ENCODE measurements around the gene MIPOL1. TPM values are rescaled to one million over a fixed set of nuclear protein-coding genes. Genes with fewer than 3 reads are reported as not detected.

MIPOL1 gene
- total and polyA plus RNA-seq, 2 of the 13 experiments (the other 11 are each of a cell fraction or from before 2014, with no cell fraction given), result 8.6 to 34.2 TPM

- TF ChIP-seq JUND (CRISPR knock-in tag; IDR thresholded peaks at IDR 0.05), result no peak
- no peak for TF ChIP-seq TBX2 (CRISPR knock-in tag; IDR thresholded peaks at IDR 0.05; ENCODE audit: borderline replicate concordance)
- TF ChIP-seq NFKBIZ (CRISPR knock-in tag; IDR thresholded peaks at IDR 0.05), result no peak; the same call in none of the 2 replicates
- TF ChIP-seq ZNF790 (CRISPR knock-in tag; IDR thresholded peaks at IDR 0.05; ENCODE audit: borderline replicate concordance), result peak; percentile 91; the same call in 1 of the 2 replicates
- no peak; the same call in 1 of the 2 replicates for TF ChIP-seq SP5 (CRISPR knock-in tag; IDR thresholded peaks at IDR 0.05; ENCODE audit: borderline replicate concordance, low read depth)
- no peak for TF ChIP-seq ATF6 (CRISPR knock-in tag; conservative IDR thresholded peaks at IDR 0.05)
- no peak; the same call in none of the 2 replicates for TF ChIP-seq WIZ (CRISPR knock-in tag; IDR thresholded peaks at IDR 0.05)
- no peak for TF ChIP-seq ZNF75D (CRISPR knock-in tag; IDR thresholded peaks at IDR 0.05; ENCODE audit: borderline replicate concordance)
- peak in 1 of 2 experiments; percentile 43; a peak in 1 of 4 replicates for TF ChIP-seq NR2F1 (CRISPR knock-in tag; IDR thresholded peaks at IDR 0.05)
- peak; percentile 61 for TF ChIP-seq HOXA3 (CRISPR knock-in tag; IDR thresholded peaks at IDR 0.05)
- TF ChIP-seq PTBP1 (IDR thresholded peaks at IDR 0.05; ENCODE audit: low read depth, low read length, poor library complexity, severe bottlenecking), result no peak
- TF ChIP-seq RFX3 (CRISPR knock-in tag; IDR thresholded peaks at IDR 0.05), result peak; percentile 27; the same call in 1 of the 2 replicates
- peak; percentile 51 for TF ChIP-seq PBX3 (CRISPR knock-in tag; IDR thresholded peaks at IDR 0.05; ENCODE audit: borderline replicate concordance)
- no peak for TF ChIP-seq RAD51 (IDR thresholded peaks at IDR 0.05; ENCODE audit: borderline replicate concordance)
- peak; percentile 94 for TF ChIP-seq IKZF4 (CRISPR knock-in tag; IDR thresholded peaks at IDR 0.05; ENCODE audit: borderline replicate concordance, low read depth, not compliant biosample characterization)
- peak; percentile 34; the same call in 1 of the 2 replicates for TF ChIP-seq KLF11 (CRISPR knock-in tag; IDR thresholded peaks at IDR 0.05)
- peak; percentile 88 for TF ChIP-seq RAD21 (CRISPR knock-in tag; IDR thresholded peaks at IDR 0.05)
- TF ChIP-seq ZNF12 (CRISPR knock-in tag; IDR thresholded peaks at IDR 0.05), result peak; percentile 46
- no peak for TF ChIP-seq ZFP62 (CRISPR knock-in tag; IDR thresholded peaks at IDR 0.05)
- peak; percentile 61; the same call in 1 of the 2 replicates for TF ChIP-seq HOXD1 (CRISPR knock-in tag; IDR thresholded peaks at IDR 0.05)
- no peak for TF ChIP-seq ZNF597 (CRISPR knock-in tag; IDR thresholded peaks at IDR 0.05)
- peak; percentile 56; the same call in 1 of the 2 replicates for TF ChIP-seq ZNF275 (CRISPR knock-in tag; IDR thresholded peaks at IDR 0.05; ENCODE audit: borderline replicate concordance)
- 0 out of 2 replicates have a peak, but pooled peaks have one; percentile 78 for TF ChIP-seq POGZ (CRISPR knock-in tag; IDR thresholded peaks at IDR 0.05)
Measured at GRCh38 chr14:37594238-37594970, 396.7 kb downstream of the MIPOL1 start (continued).
